Measurements from ENCODE around the gene NDRG2.

The NDRG2 gene

GRCh38 chr14:21001218-21001617, 23.6 kb downstream of the NDRG2 start:
- no peak overlapping the region for H3K4me3 ChIP-seq (replicated peaks; ENCODE audit: insufficient read depth, low read length)
- no peak for TF ChIP-seq GABPA (IDR thresholded peaks at IDR 0.05; ENCODE audit: low read depth)
- no peak for TF ChIP-seq POLR2AphosphoS5 (IDR thresholded peaks at IDR 0.05; ENCODE audit: low read depth)
- no peak for TF ChIP-seq REST (IDR thresholded peaks at IDR 0.05; ENCODE audit: insufficient replicate concordance, low read depth)
- TF ChIP-seq CTCF (IDR thresholded peaks at IDR 0.05; ENCODE audit: insufficient read depth, low read length): no peak
- no peak for TF ChIP-seq SPI1 (IDR thresholded peaks at IDR 0.05; ENCODE audit: borderline replicate concordance, low read depth)
- no peak for DNase-seq (ENCODE audit: low read depth in 1 of 2, low spot score in 1 of 2)
- H3K27ac ChIP-seq (replicated peaks): no peak overlapping the region
- no peaks in the 10 kb centered on the region for H3K27me3 ChIP-seq (ENCODE audit: insufficient read depth, poor library complexity, severe bottlenecking)

- H3K27me3 ChIP-seq (ENCODE audit: insufficient read depth, poor library complexity, severe bottlenecking): no peaks in the 10 kb centered on the region
- H3K27ac ChIP-seq (replicated peaks): no peak overlapping the region
- no peak for DNase-seq (ENCODE audit: low read depth in 1 of 2, low spot score in 1 of 2)
- no peak for TF ChIP-seq POLR2AphosphoS5 (IDR thresholded peaks at IDR 0.05; ENCODE audit: low read depth)
- TF ChIP-seq SPI1 (IDR thresholded peaks at IDR 0.05; ENCODE audit: borderline replicate concordance, low read depth): no peak
- TF ChIP-seq CTCF (IDR thresholded peaks at IDR 0.05; ENCODE audit: insufficient read depth, low read length): no peak
- TF ChIP-seq REST (IDR thresholded peaks at IDR 0.05; ENCODE audit: insufficient replicate concordance, low read depth): no peak
- TF ChIP-seq GABPA (IDR thresholded peaks at IDR 0.05; ENCODE audit: low read depth): no peak
- H3K4me3 ChIP-seq (replicated peaks; ENCODE audit: insufficient read depth, low read length): no peak overlapping the region
Measured at GRCh38 chr14:20999591-20999990, 25.3 kb downstream of the NDRG2 start.

- Histone ChIP-seq H3K27ac (replicated peaks) (no peak within 1 kb of the TSS), H3K4me3 (replicated peaks; ENCODE audit: insufficient read depth, low read length) (no peak within 1 kb of the TSS), H3K27me3 (ENCODE audit: insufficient read depth, poor library complexity, severe bottlenecking) (no peaks in the 10 kb centered on the region)
- TF ChIP-seq POLR2AphosphoS5 (IDR thresholded peaks at IDR 0.05; ENCODE audit: low read depth) (no peak), GABPA (IDR thresholded peaks at IDR 0.05; ENCODE audit: low read depth) (no peak), SPI1 (IDR thresholded peaks at IDR 0.05; ENCODE audit: borderline replicate concordance, low read depth) (no peak), REST (IDR thresholded peaks at IDR 0.05; ENCODE audit: insufficient replicate concordance, low read depth) (no peak), CTCF (IDR thresholded peaks at IDR 0.05; ENCODE audit: insufficient read depth, low read length) (no peak)
- no peak for DNase-seq (ENCODE audit: low read depth in 1 of 2, low spot score in 1 of 2)
Measured at GRCh38 chr14:20998674-20999366, 26.0 kb downstream of the NDRG2 start, which contains the start of gene SLC39A2. TSS of gene SLC39A2 (plus strand) at chr14:20999293. CDS start at chr14:20999447, 154 bp downstream.

All from HL-60 (cell line).